Stimulated activated CD4-positive, alpha-beta T cell treated with anti-CD3 and anti-CD28 coated beads, Interleukin-4, amount 100 ng/mL, for 1 hour (primary cell): ENCODE data around the gene OPN3.

ENCODE experiments used
- DNase-seq: peaks from one replicate; pipeline ENCODE4 v3.0.0-alpha.2; 2020

The OPN3 gene

DNA sequence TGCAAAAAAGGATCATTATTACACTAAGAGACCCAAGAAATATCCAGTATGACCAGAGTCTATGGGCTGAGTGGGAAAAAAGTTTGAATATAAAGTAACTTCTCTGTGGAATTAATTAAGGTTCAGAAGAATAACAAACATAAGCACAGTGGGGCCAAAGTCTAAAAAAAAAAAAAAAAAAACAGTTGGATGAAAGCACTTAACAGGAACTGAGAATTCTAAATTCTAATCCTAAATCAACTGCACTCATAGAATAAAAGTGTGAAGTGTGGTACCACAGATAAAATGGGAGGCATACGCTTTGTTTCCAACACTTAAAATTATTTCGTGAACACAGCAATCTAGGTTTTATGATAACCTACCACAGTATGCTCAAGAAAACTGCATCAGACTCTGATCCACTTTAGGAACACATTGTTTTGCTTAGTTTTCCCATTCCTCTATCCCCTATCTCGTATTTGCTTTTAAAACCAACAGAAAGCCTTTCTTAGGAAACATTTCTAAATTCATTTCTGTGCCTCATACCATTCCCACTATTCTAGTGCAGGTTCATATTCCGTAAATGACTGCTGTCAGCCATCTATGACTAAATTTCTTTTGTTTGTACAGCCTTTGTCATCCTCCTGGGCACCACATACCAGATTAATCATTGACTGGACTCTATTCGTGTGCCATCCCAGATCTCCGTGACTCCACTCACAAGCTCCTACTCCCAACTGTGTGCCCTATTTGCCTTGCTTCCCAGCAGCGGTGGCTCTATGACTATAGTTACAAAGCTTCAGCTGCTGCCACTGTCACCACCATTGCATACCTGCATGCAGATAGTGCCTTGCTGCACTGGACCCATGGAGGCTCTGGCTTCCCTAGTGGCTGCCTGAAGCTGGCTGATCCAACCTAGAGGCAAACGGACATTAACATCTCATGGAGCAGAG is 24.9 kb downstream of the OPN3 start:
- no peak for DNase-seq

GRCh38 chr1:241614572-241614971 is 25.6 kb downstream of the OPN3 start:
- no peak for DNase-seq

GRCh38 chr1:241614144-241614543 is 26.0 kb downstream of the OPN3 start:
- no peak for DNase-seq

DNA sequence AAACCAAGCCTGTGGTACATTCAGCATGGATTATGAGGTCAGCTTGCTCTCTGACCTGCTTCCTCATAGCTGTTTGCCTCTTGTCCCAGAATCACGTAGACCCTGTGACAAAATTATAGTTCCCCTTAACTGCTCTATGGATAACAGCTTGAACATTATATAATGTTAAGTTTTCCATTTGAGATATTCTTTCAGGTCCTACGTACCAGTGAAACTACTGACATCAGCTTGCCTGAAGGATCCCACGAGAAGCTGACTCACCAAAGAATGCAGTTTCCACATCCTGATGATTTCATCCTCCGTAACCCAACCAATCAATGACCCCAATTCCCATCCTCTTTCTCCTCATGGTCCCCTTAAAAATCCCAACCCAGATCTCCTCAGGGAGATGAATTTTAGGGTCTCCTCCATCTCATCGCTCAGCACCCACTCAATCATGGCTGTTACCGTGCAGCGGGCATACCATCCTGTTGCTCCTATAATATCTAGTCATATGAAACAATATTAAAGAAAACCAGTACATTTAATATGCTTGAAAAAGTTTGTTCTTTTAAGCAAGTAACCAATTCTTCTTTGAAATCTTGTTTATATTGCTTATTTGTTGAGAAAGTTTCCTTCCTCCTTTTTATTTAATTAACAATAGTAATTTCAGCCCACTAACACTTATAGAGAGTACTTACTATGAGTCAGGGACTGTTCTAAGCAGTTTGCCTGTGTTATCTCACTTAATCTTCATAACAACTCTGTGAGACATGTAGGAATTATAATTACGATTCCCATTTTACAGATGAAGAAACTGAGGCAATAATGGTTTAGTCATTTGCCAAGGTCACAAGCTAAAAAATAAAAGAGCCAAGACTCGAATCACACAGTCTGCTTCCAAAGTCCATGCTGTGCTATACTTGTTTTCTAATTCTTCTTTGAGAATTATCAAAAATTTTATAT is 27.4 kb downstream of the OPN3 start:
- no peak for DNase-seq

DNA sequence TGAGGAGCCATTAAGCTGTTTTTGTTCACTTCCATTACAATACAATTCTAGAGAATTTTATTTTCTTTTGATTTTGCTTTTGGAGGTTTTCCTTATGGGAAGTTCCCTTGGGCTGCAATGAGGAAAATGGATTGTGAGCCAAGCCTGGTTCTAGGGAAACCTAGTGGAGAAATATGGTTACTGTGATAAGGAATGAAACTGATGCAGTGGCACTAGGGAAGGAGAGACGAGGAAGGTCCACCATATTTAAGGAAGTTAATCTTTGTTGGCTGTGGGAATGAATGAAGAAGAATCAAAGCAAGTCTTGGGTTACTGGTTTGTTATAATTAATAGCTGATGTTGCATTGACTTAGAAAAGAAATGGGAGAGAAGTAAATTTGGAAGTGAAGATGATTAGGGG is 28.4 kb downstream of the OPN3 start:
- no peak for DNase-seq

GRCh38 chr1:241611063-241611462 is 29.1 kb downstream of the OPN3 start:
- DNase-seq: no peak

GRCh38 chr1:241610056-241610815 is 29.9 kb downstream of the OPN3 start:
- DNase-seq: no peak

- DNase-seq: no peak
Measured at GRCh38 chr1:241608379-241609033, 31.7 kb downstream of the OPN3 start.

GRCh38 chr1:241607497-241607896 is 32.7 kb downstream of the OPN3 start:
- DNase-seq: no peak

GRCh38 chr1:241606544-241606943 is 33.6 kb downstream of the OPN3 start:
- no peak for DNase-seq

- no peak for DNase-seq
Measured at GRCh38 chr1:241605146-241605805, 34.9 kb downstream of the OPN3 start.

DNA sequence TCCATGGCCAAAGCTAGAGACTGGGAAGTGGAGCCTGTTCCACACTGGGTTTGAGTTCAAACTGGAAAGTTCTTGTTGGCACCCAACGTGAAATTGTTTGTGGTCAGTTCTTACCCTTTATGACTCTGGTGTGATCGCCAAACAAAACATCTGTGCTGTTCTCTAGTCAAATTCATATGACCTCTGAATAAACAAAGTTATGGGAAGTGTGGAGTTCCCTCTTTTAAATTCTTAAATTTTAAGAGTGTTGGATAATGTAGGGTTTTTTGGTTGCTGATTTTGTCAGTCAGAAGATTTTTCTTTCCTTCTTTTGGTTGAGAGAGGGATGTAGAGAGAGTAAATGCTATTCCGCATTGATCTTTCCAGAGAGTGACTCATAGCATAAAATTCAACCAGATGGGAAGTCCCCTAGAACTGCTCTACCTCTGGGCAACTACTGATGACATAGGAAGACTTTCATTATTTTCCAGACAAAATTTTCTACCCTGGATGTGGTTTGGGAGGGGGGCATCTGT is 36.4 kb downstream of the OPN3 start:
- DNase-seq: no peak

GRCh38 chr1:241600496-241600901 is 39.7 kb downstream of the OPN3 start:
- DNase-seq: no peak

- DNase-seq: no peak
Measured at GRCh38 chr1:241598249-241598648, 41.9 kb downstream of the OPN3 start.

- no peak for DNase-seq
Measured at GRCh38 chr1:241596633-241597032, 43.5 kb downstream of the OPN3 start.

DNA sequence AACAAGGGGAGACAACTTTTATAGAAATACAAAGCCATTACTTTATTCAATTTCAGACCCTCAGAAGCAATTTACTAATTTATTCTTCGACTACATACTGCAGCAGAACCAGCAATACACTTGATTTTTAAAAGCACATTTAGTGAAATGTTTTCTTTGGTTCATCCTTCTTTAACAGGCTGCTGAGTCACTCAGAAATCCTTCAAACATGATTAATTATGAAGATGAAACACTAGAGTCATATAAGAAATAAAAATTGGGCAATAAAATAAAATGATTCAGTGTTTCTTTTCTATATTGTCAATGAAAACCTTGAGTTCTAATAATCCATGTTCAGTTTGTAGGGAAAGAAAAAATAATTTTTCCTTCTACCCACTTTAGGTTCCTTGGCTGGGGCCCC is 47.0 kb downstream of the OPN3 start:
- no peak for DNase-seq

GRCh38 chr1:241592273-241592958 is 47.8 kb downstream of the OPN3 start:
- no peak for DNase-seq

GRCh38 chr1:241591736-241592135 is 48.4 kb downstream of the OPN3 start:
- DNase-seq: no peak

DNA sequence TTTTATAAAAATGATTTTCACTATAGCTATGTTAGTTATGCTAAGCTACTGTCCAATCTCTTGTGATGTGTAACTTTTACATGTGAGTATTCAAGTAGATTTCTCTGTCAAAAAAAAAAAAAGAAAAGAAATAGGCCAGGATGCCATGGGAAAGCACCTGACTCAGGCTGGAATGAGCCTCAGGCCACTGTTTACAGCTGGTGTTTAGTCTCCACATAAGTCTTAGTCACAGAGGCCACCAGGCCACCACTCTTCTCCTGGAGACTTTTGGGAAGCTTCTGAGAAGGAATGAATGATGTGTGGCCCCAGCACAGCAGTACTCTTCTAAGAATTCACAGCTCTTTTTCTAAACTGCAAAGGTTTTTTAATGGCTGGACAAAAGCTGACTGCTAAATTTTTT is 48.9 kb downstream of the OPN3 start:
- no peak for DNase-seq

DNA sequence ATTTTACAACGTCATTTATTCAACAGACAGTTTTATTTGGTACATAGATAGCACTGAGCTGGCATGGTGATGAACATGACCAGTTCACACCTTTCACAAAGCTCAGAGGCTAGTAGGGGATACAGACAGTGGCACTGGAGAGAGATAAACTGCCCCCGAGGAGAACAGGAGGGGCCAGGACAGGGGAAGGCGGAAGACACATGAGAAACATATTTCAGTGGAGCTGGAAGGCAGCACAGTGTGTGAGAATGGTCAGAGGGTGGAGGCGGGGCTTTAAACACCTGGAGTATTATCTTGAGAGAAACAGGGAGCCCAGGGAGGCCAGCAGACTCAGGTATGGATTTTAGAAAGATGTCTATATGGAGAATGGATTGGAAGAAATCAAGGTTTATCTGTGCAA is 49.5 kb downstream of the OPN3 start:
- DNase-seq: no peak

DNA sequence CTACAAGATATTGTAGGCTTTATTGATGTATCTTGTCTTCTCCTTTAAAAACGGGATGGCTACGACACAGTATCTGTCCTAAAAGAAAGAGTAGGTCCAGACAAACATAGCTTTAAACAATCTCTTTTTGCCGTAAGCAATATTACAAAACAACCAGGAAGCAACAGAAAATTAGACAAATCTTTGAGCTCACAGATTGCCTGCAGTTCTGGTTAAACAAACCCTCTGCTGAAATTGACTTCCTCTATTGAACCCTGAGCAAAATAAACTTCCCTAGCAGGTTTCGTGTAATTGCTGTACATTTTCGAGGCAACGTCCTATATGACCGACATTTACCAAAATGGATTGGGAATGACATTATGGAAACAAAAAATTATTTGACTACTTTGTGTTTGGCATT is 50.6 kb downstream of the OPN3 start:
- no peak for DNase-seq
